Uterus (tissue), 2 donors: Measurements from ENCODE around the gene STPG4.

Experiments
- POLR2A ChIP-seq, 2 donors: fragments of 450-650 bp; IDR thresholded peaks; one replicate each; pipeline ENCODE4 v1.6.1; 2016; ENCODE audit warnings: antibody characterized with exemption in 2 of 2, mild to moderate bottlenecking in 1 of 2, moderate library complexity in 1 of 2
- TF ChIP-seq, protein P1 (sequence below), 4 experiments: fragments of 200-600 bp in 2 of 4; fragments of 450-650 bp in 2 of 4; sonication (generic) in 2 of 4; IDR thresholded peaks; one replicate each; pipeline ENCODE4 v1.5.1; 2016 to 2019; ENCODE audit warnings: antibody characterized with exemption in 4 of 4, mild to moderate bottlenecking in 2 of 4, moderate library complexity in 1 of 4

DNA sequence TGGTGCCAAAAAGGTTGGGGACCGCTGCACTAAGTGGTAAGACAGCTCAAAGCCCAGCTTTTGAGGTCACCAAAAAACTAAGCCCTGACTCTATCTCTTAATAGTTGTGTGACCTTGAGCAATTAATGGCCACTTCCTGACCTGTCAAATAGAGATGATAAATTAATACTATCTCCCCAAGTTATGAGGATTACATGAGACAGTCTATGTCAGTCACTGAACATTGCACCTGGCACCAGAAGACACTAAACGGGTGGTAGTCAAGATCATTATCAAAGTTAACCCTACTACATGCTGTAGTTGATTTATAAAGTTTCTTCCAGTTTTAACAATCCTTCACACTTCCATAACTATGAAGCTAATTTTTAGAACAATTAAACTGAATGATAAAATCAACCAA lies 36.5 kb downstream of the STPG4 start:
- TF ChIP-seq, protein P1, sequence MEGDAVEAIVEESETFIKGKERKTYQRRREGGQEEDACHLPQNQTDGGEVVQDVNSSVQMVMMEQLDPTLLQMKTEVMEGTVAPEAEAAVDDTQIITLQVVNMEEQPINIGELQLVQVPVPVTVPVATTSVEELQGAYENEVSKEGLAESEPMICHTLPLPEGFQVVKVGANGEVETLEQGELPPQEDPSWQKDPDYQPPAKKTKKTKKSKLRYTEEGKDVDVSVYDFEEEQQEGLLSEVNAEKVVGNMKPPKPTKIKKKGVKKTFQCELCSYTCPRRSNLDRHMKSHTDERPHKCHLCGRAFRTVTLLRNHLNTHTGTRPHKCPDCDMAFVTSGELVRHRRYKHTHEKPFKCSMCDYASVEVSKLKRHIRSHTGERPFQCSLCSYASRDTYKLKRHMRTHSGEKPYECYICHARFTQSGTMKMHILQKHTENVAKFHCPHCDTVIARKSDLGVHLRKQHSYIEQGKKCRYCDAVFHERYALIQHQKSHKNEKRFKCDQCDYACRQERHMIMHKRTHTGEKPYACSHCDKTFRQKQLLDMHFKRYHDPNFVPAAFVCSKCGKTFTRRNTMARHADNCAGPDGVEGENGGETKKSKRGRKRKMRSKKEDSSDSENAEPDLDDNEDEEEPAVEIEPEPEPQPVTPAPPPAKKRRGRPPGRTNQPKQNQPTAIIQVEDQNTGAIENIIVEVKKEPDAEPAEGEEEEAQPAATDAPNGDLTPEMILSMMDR (IDR thresholded peaks at IDR 0.05) = no peak
- no peak for TF ChIP-seq POLR2A (IDR thresholded peaks at IDR 0.05)
